ENCODE measurements around the gene DPCD. TPM values are rescaled to one million over a fixed set of nuclear protein-coding genes. Genes with fewer than 3 reads are reported as not detected.

DPCD gene
- total RNA-seq (2014; rRNA removed; shearing (Covaris generic)) = 83.0 and 92.8 TPM in 2 replicates

DNA sequence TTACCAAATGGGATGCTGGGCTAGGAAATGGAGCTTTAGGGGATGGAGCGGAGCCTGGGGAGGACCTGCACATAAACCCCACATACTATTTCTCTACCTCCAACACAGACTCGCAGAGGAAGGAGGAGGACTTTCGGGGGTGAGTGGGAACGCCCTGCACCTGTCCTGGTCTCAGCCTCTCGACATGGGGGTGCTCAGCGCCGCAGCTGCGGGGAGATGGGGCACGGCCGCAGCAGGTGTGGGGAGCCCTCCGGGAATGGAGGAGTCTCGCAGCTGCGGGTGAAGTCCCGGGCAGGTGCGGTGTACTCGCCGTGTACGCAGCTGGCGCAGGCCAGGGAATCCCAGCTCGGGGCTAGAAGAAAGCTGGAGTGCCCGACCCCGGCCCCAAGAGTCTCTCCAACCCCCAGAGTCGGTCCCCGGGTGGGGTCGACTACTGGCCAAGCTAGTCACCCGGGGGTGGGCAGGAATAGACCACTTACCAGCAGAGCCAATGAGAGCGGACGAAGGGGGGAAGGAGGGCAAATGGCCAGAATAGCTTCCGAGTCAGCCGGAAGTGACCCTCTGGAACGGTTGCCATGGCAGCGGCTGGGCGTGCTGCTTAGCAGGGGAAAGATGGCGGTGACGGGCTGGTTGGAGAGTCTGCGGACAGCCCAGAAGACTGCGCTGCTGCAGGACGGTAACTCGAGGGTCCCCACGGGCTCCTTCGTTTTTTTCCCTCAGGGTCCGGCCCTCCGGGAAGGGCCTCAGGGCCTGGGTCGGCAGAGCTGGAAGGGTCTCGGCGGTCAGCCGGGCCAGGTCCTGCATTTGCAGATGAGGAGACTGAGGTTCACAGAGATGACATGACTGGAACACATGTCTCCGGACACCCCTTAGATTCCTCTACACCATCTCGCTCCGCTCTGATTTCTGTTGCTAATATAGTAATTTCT lies at the start of gene DPCD, which contains the start of gene POLL:
DPCD (plus strand) TSS at position 597 of the 929 bp plus-strand sequence; CDS start at position 613, 16 bp downstream.
POLL (minus strand) TSS at position 533 of the 929 bp plus-strand sequence. CDS start 897 bp downstream, outside the sequence.
- peak; percentile 95 for DNase-seq (ENCODE audit: low spot score)

DNA sequence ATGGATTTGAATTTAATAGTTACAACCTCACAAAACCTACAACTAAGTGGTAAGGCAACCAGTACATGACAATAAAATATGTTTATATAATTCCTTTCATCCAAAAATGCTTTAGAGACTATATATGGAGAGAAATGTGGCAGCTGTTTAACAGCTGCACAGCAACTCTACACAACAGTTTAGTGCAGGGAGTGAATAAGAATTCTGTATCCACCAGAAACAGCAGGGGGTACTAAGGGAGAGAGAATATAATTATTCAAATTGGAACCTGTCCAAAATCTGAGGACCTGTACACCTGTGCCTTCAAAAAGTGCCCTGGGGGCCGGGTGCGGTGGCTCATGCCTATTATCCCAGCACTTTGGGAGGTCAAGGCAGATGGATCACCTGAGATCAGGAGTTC lies 49.7 kb upstream of the DPCD start:
- no peak for DNase-seq (ENCODE audit: low spot score)

DNA sequence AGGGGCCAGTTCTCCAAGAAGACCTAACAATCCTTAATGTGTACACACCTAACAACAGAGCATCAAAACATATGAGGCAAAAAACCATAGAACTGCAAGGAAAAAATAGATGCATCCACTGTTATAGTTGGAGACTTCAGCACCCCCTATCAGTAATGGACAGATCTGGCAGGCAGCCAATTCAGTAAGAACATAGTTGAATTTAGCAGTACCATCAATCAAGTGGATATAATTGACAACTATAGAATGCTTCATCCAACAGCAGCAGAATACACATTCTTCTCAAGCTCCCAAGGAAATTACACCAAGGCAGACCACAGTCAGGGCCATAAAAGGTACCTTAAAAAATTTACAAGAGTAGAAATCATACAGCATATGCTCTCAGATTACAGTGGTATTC lies 42.2 kb upstream of the DPCD start:
- no peak for DNase-seq (ENCODE audit: low spot score)

DNA sequence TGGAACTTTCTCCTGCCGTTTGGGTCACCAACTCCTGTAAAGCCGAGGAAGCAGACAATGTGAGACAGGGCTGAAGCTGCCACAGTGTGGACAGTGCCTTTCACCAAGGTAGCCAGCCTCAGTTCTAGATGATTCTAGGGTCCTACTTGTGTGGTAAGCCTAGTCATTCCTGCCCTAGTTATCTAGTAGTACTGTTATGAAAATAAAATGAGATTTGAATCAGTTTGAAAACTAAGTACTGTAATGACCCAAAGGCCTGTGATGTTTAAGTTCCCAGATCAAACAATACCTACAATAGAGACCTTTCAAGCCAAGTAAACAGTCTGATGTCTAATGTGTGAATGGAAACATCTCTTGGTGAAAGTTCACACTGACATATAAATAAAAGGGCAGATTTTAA lies 37.2 kb upstream of the DPCD start:
- no peak for DNase-seq (ENCODE audit: low spot score)

DNA sequence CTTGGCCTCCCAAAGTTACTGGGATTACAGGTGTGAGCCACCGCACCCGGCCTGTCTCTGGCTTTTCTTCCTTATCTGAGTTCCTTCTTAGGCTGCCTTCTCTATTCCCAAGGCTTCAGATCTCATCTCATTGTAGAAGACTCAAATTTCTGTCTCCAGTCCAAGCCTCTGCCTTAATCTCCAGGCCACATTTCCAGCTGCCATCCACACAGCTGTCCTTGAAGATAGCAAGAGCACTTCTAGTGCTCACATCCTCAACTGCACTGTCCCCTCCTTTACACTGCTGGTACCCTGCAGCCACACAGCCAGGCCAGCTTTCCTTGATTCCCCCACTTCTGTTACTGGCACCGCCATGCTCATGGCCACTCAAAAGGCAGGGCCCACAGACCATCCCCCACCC lies 35.7 kb upstream of the DPCD start:
- DNase-seq (ENCODE audit: low spot score) = no peak

DNA sequence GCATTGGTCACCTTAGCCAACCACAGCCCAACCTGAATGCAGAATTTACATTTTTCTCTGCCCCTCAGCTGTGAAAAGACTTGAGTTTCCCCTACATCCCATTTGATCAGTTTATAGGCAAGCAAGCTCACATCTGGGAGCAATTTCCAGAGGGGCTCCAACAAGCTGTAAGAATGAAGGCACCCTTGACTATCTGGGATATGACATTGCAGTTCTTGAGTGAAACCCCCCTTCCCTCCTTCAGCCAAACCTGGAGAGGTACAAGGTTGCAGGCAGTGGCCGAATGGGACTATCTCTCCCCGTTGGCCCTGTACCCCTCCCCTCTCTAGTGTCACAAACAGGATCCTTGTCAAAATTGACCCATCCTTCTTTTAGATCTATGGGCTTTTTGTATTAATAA lies 30.6 kb upstream of the DPCD start:
- no peak for DNase-seq (ENCODE audit: low spot score)

DNA sequence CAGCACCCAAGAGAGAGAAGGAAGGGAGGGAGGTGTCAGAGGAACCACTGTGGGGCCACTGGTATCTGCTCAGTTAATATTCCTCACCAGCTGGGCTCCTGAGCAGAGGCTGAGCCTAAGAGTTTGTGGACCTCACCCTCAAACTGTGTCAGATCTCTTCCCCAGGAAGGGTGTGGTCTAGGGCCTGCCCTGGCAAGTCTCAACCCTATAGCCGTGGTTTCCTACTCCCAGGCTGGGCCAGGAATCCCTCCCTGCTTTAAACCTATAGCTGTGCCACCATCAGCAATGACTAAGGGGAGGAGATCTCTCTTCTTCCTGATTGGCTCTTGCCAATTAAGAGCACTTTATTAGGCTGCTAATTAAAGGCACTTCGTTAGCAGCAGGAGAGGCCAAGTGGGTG lies 29.9 kb upstream of the DPCD start:
- peak; percentile 22 for DNase-seq (ENCODE audit: low spot score)

DNA sequence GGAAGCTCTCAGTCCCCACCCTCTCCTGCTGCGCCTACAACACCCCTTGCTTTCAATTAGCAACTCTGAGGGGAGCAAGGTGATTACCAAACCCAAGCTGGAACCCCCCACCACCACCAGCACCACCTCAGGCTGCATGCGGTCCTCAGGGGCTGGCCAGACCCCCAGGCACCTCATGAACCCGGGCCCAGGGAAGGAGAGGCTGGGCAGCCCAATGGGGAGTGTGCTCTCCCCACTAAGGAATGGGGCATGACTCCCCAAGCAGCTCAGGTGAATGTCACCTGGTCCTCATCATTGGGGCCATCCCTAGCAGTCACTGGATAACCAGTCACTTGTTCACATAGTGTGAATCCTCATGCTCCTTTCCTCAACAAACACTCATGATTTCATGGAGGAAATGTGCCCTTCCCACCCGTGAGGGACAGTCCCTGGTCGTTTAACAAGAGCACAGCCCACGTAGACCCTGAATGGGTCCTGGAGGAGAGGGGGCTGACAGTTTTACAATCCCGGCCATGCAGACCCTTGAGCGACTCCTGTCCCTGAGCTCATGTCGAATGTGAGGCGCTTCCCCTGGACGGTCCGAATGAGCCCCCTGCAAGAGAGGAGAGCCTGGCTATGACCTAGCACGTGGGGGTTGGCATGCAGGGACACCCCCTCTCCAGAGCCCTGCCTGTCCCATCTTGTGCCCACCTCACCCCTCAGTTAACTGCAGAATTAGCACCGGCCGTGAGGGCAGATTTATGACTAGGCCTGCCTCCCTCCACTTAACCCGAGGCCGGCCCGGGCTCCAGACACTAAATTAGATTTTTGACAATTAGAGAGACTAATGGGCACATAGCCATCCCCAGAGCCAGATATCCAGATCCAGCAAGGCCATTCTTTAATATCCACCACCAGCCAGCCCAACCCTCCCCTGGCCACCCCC lies 29.2 kb upstream of the DPCD start:
- no peak for DNase-seq (ENCODE audit: low spot score)

DNA sequence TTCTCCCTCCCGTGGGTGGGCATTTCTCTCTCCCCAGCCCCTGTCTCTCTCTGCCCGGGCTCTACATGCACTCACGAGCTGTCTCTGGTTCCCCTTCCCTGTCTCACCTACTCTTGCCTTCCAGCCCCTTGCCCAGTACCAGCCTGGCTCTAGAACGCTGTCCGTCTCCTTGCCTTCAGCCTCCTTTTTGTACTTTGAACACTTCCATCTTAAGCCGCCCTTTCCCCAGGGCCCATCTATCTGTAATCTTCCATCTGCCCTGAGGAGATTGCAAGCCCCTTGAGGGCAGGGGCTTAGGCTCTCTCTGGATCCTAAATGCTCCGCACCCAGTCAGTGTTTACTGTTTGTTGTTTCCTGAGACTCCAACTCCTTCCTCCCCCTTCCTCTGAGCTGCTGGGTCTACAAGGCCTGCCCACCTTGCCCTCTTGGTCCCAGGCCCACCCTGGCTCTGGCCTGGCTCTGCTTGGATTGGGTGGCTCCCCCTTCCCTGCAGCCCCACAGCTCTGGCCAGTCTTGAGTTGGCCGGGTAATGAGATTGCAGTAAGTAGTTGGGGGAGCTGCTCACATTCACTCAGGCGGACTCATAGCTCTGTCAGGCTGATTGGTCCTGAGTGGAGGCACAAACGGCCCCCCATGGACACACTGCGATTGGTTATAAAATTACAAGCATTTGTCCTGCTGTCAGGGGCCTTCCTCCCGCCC lies 28.4 kb upstream of the DPCD start:
- no peak for DNase-seq (ENCODE audit: low spot score)

DNA sequence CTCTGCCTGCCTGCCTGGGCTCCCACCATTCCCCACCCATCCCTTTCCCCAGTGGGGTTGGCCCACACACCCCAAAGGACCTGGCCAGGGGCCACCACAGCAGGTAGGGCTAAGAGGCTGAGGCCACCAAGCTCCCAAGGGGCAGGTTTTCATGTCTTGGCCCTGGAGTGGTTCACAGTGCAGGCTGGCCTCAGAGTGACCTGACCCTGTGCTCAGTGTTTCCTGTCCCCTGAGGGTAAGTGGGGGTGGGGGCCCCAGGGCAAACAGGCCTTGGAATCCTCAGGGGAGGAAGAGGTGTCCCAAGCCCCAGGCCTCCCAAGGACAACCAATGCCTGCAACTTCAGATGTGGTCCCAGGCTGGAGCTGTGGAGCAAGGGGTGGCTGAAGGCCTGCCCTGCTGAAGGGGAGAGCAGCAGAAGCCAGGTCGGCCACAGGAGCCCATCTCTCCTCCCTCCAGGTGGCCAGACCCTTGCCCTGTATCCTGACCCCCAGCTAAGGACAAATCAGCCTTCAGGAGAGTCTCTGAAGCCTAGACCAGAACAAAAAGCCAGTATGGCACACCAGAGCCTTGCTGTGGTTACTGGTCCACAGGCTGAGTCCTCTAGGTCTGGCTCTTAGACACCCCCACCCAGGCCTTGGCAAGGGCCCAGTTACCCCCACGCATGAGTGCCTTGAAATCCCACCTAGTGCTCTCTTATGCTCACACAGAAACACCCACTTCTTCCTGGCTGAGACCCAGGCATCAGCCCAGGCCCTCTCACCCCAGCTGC lies 27.6 kb upstream of the DPCD start:
- no peak for DNase-seq (ENCODE audit: low spot score)

DNA sequence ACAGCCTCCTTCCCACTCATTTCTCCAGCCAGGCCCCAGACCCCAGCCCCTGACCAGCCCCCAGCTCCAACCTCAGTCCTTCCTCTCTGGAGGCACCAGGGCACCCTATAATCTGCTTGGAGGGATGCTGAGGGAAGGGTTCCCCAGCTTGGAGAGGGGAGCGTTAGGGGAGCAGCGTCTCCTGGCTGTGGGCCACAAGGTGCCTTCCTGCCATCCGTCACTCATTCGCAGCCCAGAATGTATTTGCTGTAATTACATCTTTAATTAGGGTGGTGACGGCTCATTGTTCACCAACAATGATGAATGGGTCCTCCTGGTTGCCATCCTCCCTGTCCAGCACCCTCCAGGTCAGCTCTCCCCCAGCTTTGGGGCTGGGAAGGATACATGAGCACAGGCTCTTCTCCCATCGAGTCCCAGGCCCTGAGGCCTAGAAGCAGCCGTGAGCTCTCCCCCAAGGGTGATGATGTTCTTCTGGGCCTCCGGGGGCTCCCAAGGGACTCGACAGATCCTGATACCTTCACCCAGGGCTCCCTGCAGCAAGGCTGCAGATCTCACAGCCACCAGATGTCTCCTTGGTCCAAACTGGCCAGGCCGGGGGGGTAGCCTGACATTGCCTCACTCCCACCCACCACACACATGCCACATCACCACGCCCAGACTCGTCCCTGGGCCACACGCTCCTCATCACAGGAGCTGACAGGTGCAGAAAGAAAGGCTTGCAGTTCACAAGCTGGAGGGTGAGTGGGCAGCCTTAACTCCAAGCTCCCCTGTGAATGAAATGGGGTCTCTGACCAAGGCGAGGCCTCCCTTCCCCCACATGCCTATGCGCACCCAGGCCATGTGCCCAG lies 26.8 kb upstream of the DPCD start:
- no peak for DNase-seq (ENCODE audit: low spot score)

DNA sequence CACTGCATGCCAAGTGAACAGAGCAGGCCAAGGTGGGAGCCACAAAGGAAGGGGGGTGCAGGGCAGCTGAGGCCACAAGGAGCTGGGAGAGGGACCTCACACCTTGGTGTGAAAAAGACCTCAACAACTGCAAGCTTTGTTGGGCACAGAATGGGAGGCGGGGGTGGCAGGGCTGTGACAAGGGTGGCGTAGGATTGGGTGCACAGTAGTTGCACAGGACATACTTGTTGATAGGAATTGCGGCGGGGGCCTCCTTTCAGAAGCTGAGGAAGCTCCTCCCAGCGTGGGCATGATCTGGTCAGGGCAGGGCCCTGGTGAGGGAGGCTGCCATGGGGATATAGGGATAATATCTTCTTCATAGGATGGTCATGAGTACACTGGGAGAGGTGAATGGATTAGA lies 25.9 kb upstream of the DPCD start:
- DNase-seq (ENCODE audit: low spot score) = no peak

DNA sequence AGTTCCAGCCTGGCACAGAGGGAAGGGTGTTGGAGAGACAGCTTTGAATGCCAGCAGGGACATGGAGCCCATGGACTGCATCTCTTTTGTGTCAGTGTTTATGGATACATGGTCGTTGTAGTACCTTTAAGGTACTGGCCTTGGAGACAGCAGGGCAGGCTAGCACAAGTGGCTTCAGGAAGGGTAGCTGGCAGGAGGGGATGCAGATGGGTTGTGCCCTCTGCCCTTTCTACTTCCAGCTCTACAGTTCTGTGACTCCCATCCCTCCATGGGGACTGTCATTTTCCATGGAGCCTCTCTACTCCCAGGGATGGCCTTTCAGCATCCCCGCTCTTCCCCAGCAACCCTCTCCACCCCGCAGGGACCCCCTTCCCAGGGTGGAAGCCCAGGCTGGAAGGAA lies 25.1 kb upstream of the DPCD start:
- DNase-seq (ENCODE audit: low spot score) = no peak

DNA sequence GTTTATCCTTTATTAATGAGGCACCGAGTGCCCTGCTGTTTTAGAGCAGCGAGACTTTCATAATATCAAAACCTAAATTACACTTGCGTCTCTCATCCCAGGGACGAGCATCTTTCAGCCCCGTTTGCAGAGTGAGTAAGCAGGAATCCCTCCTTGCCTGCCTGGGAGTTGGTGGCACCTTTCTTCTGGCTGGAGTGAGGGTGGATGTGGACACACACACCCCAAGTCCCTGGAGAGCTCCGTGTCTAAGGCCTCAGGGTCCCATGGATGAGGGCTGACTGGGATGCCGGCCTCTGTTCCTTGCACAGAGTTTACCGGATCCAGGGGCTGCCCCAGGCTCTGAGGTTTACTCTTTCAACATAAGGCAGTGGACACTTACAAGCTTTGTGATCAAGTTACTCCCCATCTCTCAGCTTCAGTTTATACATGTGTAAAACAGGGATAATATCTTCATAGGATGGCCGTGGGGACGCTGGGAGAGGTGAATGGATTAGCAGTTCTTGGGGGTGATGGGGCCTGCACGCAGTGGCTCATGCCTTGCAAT lies 24.6 kb upstream of the DPCD start:
- DNase-seq (ENCODE audit: low spot score) = no peak

DNA sequence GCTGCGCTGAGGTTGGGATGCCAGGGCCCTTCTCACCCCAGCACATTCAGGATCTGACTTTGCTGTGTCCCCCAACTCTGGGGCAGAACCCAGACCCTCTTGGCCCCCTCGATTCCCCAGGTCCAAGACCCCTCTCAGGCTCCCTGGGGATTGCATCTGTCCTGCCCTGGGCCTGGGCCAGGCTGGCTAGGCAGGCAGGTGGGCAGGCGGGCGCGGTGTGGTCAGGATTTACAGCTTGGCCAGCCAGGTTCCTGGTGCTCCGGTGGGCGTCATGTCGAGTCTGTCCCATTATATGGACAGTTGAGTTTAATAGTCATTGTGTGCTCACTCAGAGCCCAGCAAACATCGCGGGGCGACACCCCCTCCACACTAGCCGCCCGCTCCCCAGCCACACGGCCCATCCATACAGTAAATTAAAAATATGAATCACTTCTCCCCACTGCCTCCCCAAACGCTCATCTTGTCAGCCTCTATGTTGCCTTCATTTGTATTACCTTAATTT lies 23.6 kb upstream of the DPCD start:
- DNase-seq (ENCODE audit: low spot score) = no peak

DNA sequence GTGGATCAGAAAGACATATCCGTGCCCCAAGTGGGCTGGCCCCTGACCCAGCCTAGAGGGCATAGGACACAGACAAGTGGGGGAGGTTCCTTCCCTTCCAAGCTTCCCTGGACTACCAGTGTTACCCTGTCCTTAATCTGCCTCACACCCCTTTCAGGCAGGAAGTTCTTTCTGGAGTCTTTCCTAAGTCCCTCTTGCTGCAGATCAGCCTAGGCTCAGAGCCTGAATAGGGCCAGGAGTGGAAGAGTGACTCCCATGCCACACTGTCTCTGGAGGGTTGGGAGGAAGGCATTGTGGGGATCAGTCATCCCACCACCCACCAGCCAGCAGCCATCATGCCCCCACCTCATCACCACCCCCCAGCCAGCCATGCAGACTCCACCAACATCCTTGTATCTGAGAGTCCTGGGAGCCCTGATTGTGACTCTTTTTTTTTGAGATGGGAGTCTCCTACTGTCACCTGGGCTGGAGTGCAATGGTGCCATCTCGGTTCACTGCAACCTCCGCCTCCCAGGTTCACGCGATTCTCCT lies 22.7 kb upstream of the DPCD start:
- no peak for DNase-seq (ENCODE audit: low spot score)

DNA sequence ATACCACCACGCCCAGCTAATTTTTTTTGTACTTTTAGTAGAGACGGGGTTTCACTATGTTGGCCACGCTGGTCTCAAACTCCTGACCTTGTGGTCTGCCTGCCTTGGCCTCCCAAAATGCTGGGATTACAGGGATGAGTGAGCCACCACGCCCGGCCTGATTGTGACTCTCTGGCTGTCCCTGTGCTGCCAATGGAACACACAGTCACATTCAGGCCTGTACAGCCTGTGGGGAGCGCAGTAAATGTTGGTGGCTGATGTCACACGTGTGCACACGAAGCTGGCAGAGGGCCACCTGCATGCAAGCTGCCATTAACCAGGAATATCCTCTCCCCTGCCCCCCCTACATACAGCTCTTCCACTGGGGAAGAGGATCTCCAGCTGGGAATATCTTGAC lies 22.2 kb upstream of the DPCD start:
- DNase-seq (ENCODE audit: low spot score) = no peak

DNA sequence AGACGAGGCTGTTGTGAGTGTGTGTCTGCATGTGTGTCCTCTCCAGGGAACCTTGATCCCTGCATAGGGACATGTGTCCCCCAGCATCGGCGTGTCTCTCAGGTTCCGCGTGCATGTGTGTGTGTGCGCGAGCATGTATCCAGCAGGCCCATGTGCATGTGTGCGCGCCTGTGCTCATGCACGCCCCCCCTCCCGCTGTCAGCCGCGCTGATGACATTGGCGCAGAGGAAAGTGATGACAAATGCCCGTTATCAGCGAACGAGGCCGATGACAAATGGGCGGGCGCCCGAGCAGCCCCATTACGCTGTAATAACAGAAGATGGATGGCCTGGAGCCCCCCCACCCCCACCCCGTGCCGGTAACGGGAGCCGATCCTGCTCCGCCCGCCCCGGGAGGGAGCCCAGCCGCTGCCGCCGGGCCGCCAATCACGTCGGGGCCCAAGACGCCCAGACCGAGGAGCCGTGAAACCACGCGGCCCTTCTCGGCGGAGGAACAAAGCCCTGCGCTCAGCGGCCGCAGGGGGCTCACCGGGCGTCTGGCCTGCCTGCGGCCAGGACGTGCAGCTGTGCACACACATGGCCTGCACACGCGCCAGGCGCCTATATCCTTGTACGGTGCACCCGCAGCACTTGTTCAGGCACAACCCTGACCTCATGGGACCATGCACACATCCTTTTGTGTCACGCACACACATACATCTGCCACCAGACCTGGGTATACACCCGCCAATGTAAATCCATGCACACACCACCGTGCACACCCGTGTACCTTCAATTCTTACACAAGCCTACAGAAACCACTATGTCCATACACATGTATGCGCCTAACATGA lies 21.6 kb upstream of the DPCD start:
- no peak for DNase-seq (ENCODE audit: low spot score)
